Measurements from ENCODE around the gene KCNMA1. TPM values are rescaled to one million over a fixed set of nuclear protein-coding genes. Genes with fewer than 3 reads are reported as not detected.
A peak's percentile ranks its signal among the peaks of the same experiment; 100 is the strongest.

Gene KCNMA1
- total and polyA plus RNA-seq, 4 experiments from 2014 or later, result 0.26 TPM; not detected in 3

DNA sequence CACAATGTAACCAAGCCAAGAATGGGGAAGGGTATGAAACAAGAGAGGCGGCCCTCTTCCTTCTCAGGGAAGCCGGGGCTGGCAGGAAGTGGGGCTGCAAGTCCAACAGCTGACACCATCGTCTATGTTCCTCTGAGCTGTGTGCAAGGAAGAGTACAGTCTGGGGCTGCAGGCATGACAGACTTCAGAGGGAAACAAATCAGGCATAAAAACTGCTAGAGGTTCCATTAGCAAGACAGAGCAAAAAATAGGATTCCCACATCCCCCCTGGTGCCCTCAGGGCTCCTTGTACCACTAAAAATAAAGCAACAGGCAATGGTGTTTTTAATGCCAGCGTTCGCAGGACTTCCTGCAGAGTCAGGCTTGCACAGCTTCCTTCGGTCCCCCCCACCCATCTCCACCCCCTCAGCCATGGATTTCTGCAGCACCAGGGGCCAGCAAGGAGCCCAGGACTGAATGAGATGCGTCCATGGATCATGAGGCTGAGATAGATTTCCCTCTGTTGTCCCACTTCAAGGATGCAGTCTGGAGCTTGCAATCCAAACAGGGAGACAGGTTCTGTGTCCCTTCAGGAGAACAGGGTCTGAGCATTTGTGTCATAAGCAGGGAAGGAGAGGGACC, 34.6 kb downstream of the KCNMA1 start:
- Mint-ChIP-seq H3K27ac (no peak overlapping the region), H3K4me3 (peak overlapping the region in 2 of 8 donors; percentile 22 to 25), H3K36me3 (no peaks in the 10 kb centered on the region), H3K9me3 (no peaks in the 10 kb centered on the region), H3K4me1 (peaks cover 0 to 6% (median 2%) of the 10 kb centered on the region in 4 donors), H3K27me3 (peaks cover 4 to 11% of the 10 kb centered on the region in 2 donors)
- Histone ChIP-seq H3K4me3 (ENCODE audit: low read length in 2 of 2) (no peak overlapping the region), H3K4me1 (ENCODE audit: insufficient read depth, low read length) (no peaks in the 10 kb centered on the region), H3K27me3 (ENCODE audit: insufficient read depth, low read length) (no peaks in the 10 kb centered on the region), H3K9me3 (ENCODE audit: control insufficient read depth in 1 of 2, low read length in 2 of 2) (no peaks in the 10 kb centered on the region), H3K36me3 (ENCODE audit: insufficient read depth, low read length) (no peaks in the 10 kb centered on the region), H3K27ac (ENCODE audit: low read depth, low read length) (no peak overlapping the region)
- DNase-seq, result no peak
- intact Hi-C loops (cut with micrococcal nuclease), result no loop called here
- CTCF ChIA-PET (ENCODE audit: partially characterized antibody), result interaction anchor here (1.0 kb wide), 1 partner anchor 16 kb away, joined by 3 read pairs; no protein-coding TSS in a partner anchor
- POLR2A ChIA-PET (ENCODE audit: partially characterized antibody), result no interaction called here

GRCh38 chr10:77602231-77602912, 35.2 kb downstream of the KCNMA1 start:
- intact Hi-C loops (cut with micrococcal nuclease), result no loop called here
- no peaks in the 10 kb centered on the region for H3K36me3 Mint-ChIP-seq
- H3K4me1 ChIP-seq (ENCODE audit: insufficient read depth, low read length), result no peaks in the 10 kb centered on the region
- H3K36me3 ChIP-seq (ENCODE audit: insufficient read depth, low read length), result no peaks in the 10 kb centered on the region
- H3K4me1 Mint-ChIP-seq, result peaks cover 0 to 6% (median 2%) of the 10 kb centered on the region in 4 donors
- no peak overlapping the region for H3K27ac ChIP-seq (ENCODE audit: low read depth, low read length)
- no peaks in the 10 kb centered on the region for H3K9me3 ChIP-seq (ENCODE audit: control insufficient read depth in 1 of 2, low read length in 2 of 2)
- CTCF ChIA-PET (ENCODE audit: partially characterized antibody), result interaction anchor here (1.0 kb wide), 1 partner anchor 17 kb away, joined by 3 read pairs; no protein-coding TSS in a partner anchor
- no peak for DNase-seq
- no peak overlapping the region for H3K4me3 Mint-ChIP-seq
- no peak overlapping the region for H3K27ac Mint-ChIP-seq
- H3K4me3 ChIP-seq (ENCODE audit: low read length in 2 of 2), result no peak overlapping the region
- H3K9me3 Mint-ChIP-seq, result peaks cover 0 to 2% (median 0%) of the 10 kb centered on the region in 8 donors
- POLR2A ChIA-PET (ENCODE audit: partially characterized antibody), result no interaction called here
- H3K27me3 ChIP-seq (ENCODE audit: insufficient read depth, low read length), result no peaks in the 10 kb centered on the region
- peaks cover 4 to 7% of the 10 kb centered on the region in 2 donors for H3K27me3 Mint-ChIP-seq

GRCh38 chr10:77601488-77601887, 36.1 kb downstream of the KCNMA1 start:
- Histone ChIP-seq H3K4me1 (ENCODE audit: insufficient read depth, low read length) (no peaks in the 10 kb centered on the region), H3K9me3 (ENCODE audit: control insufficient read depth in 1 of 2, low read length in 2 of 2) (no peaks in the 10 kb centered on the region), H3K27ac (ENCODE audit: low read depth, low read length) (no peak overlapping the region), H3K4me3 (ENCODE audit: low read length in 2 of 2) (no peak overlapping the region), H3K27me3 (ENCODE audit: insufficient read depth, low read length) (no peaks in the 10 kb centered on the region), H3K36me3 (ENCODE audit: insufficient read depth, low read length) (no peaks in the 10 kb centered on the region)
- H3K27me3 Mint-ChIP-seq, result peaks cover 4% of the 10 kb centered on the region in 2 donors
- no peak for DNase-seq
- H3K4me3 Mint-ChIP-seq, result no peak overlapping the region
- H3K9me3 Mint-ChIP-seq, result peaks cover 0 to 2% (median 0%) of the 10 kb centered on the region in 8 donors
- intact Hi-C loops (cut with micrococcal nuclease), result no loop called here
- ChIA-PET POLR2A (ENCODE audit: partially characterized antibody) (no interaction called here), CTCF (ENCODE audit: partially characterized antibody) (no interaction called here)
- no peaks in the 10 kb centered on the region for H3K36me3 Mint-ChIP-seq
- peaks cover 0 to 6% (median 2%) of the 10 kb centered on the region in 4 donors for H3K4me1 Mint-ChIP-seq
- no peak overlapping the region for H3K27ac Mint-ChIP-seq

- Mint-ChIP-seq H3K27ac (no peak overlapping the region), H3K36me3 (no peaks in the 10 kb centered on the region), H3K9me3 (peaks cover 0 to 2% (median 0%) of the 10 kb centered on the region in 8 donors), H3K4me1 (peaks cover 0 to 6% (median 2%) of the 10 kb centered on the region in 4 donors), H3K27me3 (peaks cover 4% of the 10 kb centered on the region in 2 donors), H3K4me3 (no peak overlapping the region)
- DNase-seq, result no peak
- POLR2A ChIA-PET (ENCODE audit: partially characterized antibody), result no interaction called here
- Histone ChIP-seq H3K4me3 (ENCODE audit: low read length in 2 of 2) (no peak overlapping the region), H3K9me3 (ENCODE audit: control insufficient read depth in 1 of 2, low read length in 2 of 2) (no peaks in the 10 kb centered on the region), H3K27ac (ENCODE audit: low read depth, low read length) (no peak overlapping the region), H3K4me1 (ENCODE audit: insufficient read depth, low read length) (no peaks in the 10 kb centered on the region), H3K36me3 (ENCODE audit: insufficient read depth, low read length) (no peaks in the 10 kb centered on the region), H3K27me3 (ENCODE audit: insufficient read depth, low read length) (no peaks in the 10 kb centered on the region)
- intact Hi-C loops (cut with micrococcal nuclease), result no loop called here
- CTCF ChIA-PET (ENCODE audit: partially characterized antibody), result no interaction called here
Observed at GRCh38 chr10:77600640-77601039, 37.0 kb downstream of the KCNMA1 start.

- no peak overlapping the region for H3K27ac ChIP-seq (ENCODE audit: low read depth, low read length)
- no peak for DNase-seq
- peaks cover 0 to 2% (median 0%) of the 10 kb centered on the region in 8 donors for H3K9me3 Mint-ChIP-seq
- intact Hi-C loops (cut with micrococcal nuclease), result no loop called here
- no peak overlapping the region for H3K4me3 Mint-ChIP-seq
- POLR2A ChIA-PET (ENCODE audit: partially characterized antibody), result no interaction called here
- peaks cover 4% of the 10 kb centered on the region in 2 donors for H3K27me3 Mint-ChIP-seq
- H3K9me3 ChIP-seq (ENCODE audit: control insufficient read depth in 1 of 2, low read length in 2 of 2), result no peaks in the 10 kb centered on the region
- no peak overlapping the region for H3K4me3 ChIP-seq (ENCODE audit: low read length in 2 of 2)
- CTCF ChIA-PET (ENCODE audit: partially characterized antibody), result no interaction called here
- H3K27me3 ChIP-seq (ENCODE audit: insufficient read depth, low read length), result no peaks in the 10 kb centered on the region
- H3K36me3 ChIP-seq (ENCODE audit: insufficient read depth, low read length), result no peaks in the 10 kb centered on the region
- no peaks in the 10 kb centered on the region for H3K4me1 ChIP-seq (ENCODE audit: insufficient read depth, low read length)
- H3K27ac Mint-ChIP-seq, result no peak overlapping the region
- H3K4me1 Mint-ChIP-seq, result peaks cover 0 to 6% (median 2%) of the 10 kb centered on the region in 4 donors
- H3K36me3 Mint-ChIP-seq, result no peaks in the 10 kb centered on the region
Observed at GRCh38 chr10:77599651-77600050, 38.0 kb downstream of the KCNMA1 start.

DNA sequence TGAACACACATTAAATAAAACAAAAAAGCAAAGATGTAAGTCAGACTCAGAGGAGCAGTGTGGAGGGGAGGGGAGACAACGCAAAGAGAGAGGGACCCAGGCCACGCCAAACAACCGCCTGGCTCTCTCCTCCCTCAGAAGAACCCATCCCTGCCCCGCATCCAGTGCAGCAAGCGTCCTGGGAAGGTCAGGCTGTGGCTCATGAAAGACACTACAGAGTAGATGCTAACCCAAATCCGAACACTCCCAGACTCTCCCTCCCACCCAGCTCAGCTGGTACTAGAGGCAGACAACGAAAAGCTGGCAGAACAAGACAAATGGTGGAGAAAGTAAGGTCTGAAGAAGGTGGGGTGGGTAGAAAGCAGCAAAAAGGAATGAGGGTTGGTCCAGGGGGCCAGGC, 39.0 kb downstream of the KCNMA1 start:
- Histone ChIP-seq H3K4me3 (ENCODE audit: low read length in 2 of 2) (no peak overlapping the region), H3K4me1 (ENCODE audit: insufficient read depth, low read length) (no peaks in the 10 kb centered on the region), H3K27ac (ENCODE audit: low read depth, low read length) (no peak overlapping the region), H3K36me3 (ENCODE audit: insufficient read depth, low read length) (no peaks in the 10 kb centered on the region), H3K9me3 (ENCODE audit: control insufficient read depth in 1 of 2, low read length in 2 of 2) (no peaks in the 10 kb centered on the region), H3K27me3 (ENCODE audit: insufficient read depth, low read length) (no peaks in the 10 kb centered on the region)
- intact Hi-C loops (cut with micrococcal nuclease), result no loop called here
- peaks cover 0 to 5% (median 2%) of the 10 kb centered on the region in 4 donors for H3K4me1 Mint-ChIP-seq
- H3K27me3 Mint-ChIP-seq, result peaks cover 4 to 8% of the 10 kb centered on the region in 2 donors
- no peaks in the 10 kb centered on the region for H3K36me3 Mint-ChIP-seq
- DNase-seq, result no peak
- peaks cover 0 to 2% (median 0%) of the 10 kb centered on the region in 8 donors for H3K9me3 Mint-ChIP-seq
- no peak overlapping the region for H3K4me3 Mint-ChIP-seq
- no peak overlapping the region for H3K27ac Mint-ChIP-seq
- ChIA-PET CTCF (ENCODE audit: partially characterized antibody) (no interaction called here), POLR2A (ENCODE audit: partially characterized antibody) (no interaction called here)

GRCh38 chr10:77597560-77597959, 40.0 kb downstream of the KCNMA1 start:
- Mint-ChIP-seq H3K4me1 (no peaks in the 10 kb centered on the region), H3K9me3 (peaks cover 0 to 2% (median 0%) of the 10 kb centered on the region in 8 donors), H3K36me3 (no peaks in the 10 kb centered on the region), H3K27ac (no peak overlapping the region), H3K4me3 (no peak overlapping the region), H3K27me3 (peaks cover 1 to 8% of the 10 kb centered on the region in 2 donors)
- ChIA-PET CTCF (ENCODE audit: partially characterized antibody) (no interaction called here), POLR2A (ENCODE audit: partially characterized antibody) (no interaction called here)
- no peaks in the 10 kb centered on the region for H3K36me3 ChIP-seq (ENCODE audit: insufficient read depth, low read length)
- no peak overlapping the region for H3K4me3 ChIP-seq (ENCODE audit: low read length in 2 of 2)
- DNase-seq, result no peak
- no peaks in the 10 kb centered on the region for H3K27me3 ChIP-seq (ENCODE audit: insufficient read depth, low read length)
- no peaks in the 10 kb centered on the region for H3K9me3 ChIP-seq (ENCODE audit: control insufficient read depth in 1 of 2, low read length in 2 of 2)
- no peaks in the 10 kb centered on the region for H3K4me1 ChIP-seq (ENCODE audit: insufficient read depth, low read length)
- no peak overlapping the region for H3K27ac ChIP-seq (ENCODE audit: low read depth, low read length)
- intact Hi-C loops (cut with micrococcal nuclease), result no loop called here

Measured in CD4-positive, alpha-beta memory T cell (primary cell).